GM19468 (cell line): ENCODE data around the gene ALDH3B2.
"Not testable (repeated sequence)": the region's sequence is repeated elsewhere in the genome, so short reads cannot be mapped to it uniquely, and the experiment has no call there.

Experiments used
- ATAC-seq: cut with Tn5 transposase; IDR thresholded peaks from one replicate; pipeline ENCODE4 v1.9.1; 2021; ENCODE audit warnings: mild to moderate bottlenecking, moderate library complexity, moderate number of reproducible peaks; ENCODE audit not compliant: unreplicated experiment; ENCODE audit errors: extremely low read depth

Gene ALDH3B2

DNA sequence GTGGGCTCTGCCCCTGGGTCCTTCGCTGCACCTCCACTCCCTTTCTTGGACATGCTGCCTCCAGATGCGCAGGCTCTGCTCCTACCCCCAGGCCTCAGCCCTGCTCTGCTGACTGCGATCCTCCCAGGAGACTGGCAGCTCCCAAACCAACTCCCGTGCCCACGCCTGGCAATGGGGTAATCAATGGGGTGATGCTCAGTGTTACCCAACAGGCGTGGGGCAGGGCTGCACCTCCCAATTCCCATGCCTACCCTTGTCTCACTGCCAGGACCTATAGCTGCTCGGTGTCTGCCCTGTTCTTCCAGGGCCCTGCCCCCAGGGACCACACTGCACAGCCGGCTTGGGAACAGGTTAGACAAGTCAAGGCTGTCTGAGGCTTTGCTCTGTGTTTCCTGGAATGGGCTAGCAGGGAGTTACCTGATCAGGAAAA lies at the start of gene ALDH3B2:
TSS of gene ALDH3B2 (minus strand) at position 182 of the 430 bp plus-strand sequence. CDS start 7,688 bp downstream, outside the sequence.
- ATAC-seq = no peak

- not testable (repeated sequence) for ATAC-seq
These were observed 48.6 kb upstream of the ALDH3B2 start for GRCh38 chr11:67723036-67723435.

DNA sequence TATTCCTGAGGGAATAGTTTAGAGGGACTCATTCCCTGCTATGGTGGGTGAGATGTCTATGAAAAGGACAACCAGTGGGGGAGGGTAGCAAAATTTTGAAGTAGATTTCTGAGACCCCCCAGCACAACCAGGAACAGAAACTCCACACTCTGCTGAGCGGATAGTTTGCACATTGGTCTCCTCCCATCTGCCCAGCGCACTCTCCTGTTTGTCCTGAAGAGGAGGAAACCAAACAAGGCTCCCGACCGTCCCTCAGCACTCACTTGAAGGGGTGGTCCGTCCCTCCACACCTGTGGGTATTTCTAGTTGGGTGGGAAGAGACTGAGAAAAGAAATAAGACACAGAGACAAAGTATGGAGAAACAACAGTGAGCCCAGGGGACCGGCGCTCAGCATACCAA lies 41.8 kb upstream of the ALDH3B2 start:
- ATAC-seq = not testable (repeated sequence)

DNA sequence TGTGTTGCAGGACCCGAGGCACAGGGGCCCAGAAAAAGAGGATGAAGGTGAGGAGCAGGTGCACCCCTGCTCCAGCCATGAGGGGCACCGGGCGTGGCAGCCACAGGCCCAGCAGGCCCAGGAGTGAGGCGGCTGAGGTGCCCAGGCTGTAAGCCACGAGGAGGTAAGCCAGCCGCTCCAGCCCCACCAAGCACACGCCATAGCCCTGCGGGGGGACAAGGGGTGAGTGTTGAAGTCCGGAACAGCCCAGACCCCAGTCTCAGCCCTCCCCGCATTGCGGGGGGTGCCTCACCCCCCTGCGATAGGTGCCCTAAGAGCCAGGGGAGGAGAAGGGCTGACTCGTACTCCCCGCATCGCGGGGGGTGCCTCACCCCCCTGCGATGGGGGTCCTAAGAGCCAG lies 41.4 kb upstream of the ALDH3B2 start:
- ATAC-seq = not testable (repeated sequence)

GRCh38 chr11:67713892-67714509 lies 39.6 kb upstream of the ALDH3B2 start:
- ATAC-seq = not testable (repeated sequence)

DNA sequence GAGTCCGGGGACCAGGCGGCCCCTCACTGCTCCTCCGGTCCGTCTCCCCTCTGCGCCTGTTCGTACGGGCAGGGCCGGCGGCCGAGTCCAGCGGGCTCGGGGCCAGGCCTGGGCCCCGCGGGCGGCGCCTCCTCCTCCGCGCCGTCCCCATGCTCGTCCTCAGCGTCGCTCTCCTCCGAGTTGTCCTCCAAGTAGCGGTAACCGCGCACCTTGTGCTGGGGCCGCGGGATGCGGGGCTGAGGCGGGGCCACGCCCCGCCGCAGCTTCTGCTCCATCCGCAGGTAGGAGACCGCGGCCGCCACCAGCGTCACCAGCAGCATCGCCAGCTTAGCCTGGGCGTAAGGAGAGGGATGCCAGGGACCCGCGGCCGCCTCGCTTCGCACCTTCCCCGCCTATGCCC lies 37.3 kb upstream of the ALDH3B2 start:
- not testable (repeated sequence) for ATAC-seq

GRCh38 chr11:67711212-67711611 lies 36.8 kb upstream of the ALDH3B2 start:
- ATAC-seq = not testable (repeated sequence)

DNA sequence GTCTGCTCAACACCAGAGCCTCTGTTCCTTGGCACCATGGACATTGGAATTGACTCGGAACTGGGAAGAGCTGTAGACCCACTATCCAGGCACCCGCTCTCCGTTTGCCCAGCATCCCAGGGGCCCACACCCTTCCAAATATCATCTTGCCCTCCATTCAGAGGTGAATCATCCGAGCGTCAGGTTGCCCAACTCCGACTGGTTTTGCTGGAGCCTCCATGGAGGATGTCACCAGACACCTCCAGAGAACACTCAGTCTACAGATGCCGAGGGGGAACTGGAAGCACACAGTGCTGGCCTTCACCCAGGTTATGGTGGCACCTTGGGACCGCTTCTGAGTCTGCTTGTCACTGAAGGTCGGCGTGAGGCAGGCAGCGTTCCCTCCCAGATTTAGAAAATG lies 35.4 kb upstream of the ALDH3B2 start:
- not testable (repeated sequence) for ATAC-seq

GRCh38 chr11:67705264-67705663 lies 30.8 kb upstream of the ALDH3B2 start:
- no peak for ATAC-seq

DNA sequence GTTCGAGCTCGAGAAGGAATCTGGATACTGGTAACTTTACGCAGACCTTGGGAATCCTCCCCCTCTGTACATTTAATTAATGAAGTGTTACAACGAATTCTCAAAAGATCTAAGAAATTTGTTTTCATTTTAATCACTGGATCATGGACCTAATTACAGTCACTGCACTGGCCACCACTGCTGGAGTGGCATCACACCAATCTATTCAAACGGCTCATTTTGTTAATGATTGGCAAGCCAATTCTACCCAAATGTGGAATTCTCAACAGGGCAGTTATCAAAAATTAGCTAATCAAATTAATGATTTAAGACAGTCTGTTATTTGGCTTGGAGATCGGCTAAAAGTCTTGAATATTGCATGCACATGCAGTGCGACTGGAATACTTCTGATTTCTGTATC lies 30.1 kb upstream of the ALDH3B2 start:
- ATAC-seq = no peak

DNA sequence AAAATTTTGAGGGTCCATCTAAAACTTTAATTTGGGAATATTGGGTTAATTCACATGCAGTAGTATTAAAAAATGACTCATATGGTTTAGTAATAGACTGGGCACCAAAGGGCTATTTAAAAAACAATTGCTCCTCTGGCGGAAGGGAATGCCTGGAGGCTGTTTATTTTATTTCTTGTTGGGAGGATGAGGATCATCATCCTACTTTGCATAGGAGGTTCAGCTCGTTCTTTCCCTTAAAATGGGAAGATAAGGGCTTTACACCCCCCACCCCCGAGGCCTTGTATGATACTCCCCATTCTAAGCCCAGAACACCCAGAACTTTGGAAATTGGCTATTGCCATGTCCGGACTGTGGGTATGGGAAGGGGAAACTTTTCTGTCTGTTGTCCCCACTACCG lies 29.3 kb upstream of the ALDH3B2 start:
- not testable (repeated sequence) for ATAC-seq

DNA sequence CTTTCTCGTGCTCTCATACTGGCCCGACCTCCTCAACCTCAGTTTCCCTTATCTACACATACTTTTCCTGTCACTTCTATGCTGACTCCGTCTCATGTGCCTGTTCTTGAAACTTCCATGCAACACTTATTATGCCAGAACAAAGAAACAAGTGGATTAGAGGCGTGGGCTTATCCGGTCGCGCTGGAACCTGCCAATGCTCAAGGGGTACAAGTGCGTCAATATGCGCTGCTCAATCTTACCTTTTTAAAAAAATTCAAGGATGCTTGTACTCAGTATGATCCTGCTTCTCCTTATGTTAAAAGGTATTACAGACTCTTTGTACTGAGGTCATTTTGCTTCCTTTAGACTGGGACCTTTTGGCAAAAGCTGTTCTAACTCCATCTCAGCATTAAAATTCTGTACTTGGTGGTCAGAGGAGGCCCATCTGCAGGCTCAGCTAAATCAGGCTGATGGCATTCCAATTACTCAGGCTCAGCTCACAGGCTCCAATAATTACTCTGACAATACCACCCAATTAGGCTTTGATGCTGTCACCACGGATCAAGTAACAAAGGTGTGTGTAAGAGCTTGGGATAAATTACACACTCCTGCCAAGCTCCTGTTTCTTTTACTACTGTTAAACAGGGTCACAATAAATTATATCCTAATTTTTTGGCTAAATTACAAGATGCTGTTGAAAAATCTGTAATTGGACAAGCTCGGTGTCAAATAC lies 26.3 kb upstream of the ALDH3B2 start:
- ATAC-seq = no peak

- no peak for ATAC-seq
These were observed 25.7 kb upstream of the ALDH3B2 start for GRCh38 chr11:67700141-67700540.

GRCh38 chr11:67699521-67699920 lies 25.1 kb upstream of the ALDH3B2 start:
- ATAC-seq = no peak

GRCh38 chr11:67698247-67698646 lies 23.8 kb upstream of the ALDH3B2 start:
- no peak for ATAC-seq

- no peak for ATAC-seq
These were observed 23.4 kb upstream of the ALDH3B2 start for GRCh38 chr11:67697846-67698245.

DNA sequence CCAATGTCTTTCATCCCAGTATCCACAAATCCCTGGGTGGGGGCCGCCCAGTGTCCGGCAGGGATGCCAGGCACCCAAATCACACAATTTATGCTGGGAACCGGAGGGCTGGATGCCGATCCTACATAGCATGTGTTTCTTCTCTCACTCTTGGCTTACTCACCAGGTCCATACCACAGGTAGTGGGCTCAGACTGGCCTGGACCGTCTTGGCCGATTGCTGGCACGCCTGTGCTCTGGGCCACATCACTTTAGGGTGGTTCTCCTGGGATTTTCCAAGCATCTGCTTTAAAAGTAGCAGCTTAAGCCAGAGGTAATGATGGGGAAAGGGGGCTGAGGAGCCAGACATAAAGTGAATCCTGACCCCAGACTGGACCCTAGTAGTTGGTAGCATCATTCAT lies 22.6 kb upstream of the ALDH3B2 start:
- ATAC-seq = no peak

GRCh38 chr11:67695606-67696005 lies 21.2 kb upstream of the ALDH3B2 start:
- no peak for ATAC-seq

DNA sequence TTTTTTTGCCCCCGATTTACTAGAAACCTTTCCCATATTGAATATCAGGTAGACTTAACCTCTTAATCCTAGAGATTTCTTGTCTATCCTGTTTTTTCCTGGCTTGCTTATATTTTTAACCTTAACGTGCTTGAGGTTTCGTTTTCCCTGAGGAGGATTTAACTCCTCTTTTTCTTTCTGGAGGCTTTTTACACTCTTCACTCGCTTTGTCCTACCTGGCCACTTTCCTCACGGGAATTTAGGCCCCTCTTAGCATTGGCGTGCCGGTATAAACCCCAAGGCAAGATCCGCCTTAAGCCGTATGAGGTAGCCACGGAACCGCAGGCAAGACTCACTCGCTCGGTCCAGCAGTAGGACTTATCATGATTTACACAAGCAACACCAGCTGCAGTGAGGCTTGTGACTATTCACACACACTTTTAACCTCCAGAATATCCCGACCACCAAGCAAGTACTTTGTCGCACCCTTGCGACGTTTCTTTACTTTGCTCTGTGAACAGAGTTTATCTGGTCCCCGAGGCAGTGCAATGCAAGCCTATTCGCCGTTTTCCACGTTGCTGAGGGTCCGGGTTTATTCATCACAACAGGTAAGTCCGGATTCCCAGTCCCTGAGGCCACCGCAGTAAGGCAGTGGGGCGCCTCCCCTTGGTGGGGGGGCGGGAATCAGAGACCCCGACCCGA lies 20.6 kb upstream of the ALDH3B2 start:
- no peak for ATAC-seq

DNA sequence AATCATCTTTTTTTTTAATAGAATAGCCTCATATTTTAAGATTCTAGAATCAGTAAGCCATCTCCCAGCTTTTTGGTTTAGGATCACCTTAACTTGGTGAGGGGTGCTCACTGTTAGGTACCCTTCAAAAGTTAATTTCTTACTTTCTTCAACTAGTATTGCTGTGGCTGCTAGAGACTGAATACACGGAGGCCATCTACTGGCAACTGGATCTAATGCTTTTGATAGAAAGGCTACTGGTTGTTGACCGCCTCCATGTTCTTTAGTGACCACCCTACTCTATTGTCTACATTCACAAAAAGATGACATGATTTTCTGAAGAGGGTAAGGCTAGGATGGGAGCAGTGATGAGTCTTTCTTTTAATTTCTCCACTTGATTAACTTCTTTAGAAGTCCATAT lies 16.7 kb upstream of the ALDH3B2 start:
- ATAC-seq = no peak

DNA sequence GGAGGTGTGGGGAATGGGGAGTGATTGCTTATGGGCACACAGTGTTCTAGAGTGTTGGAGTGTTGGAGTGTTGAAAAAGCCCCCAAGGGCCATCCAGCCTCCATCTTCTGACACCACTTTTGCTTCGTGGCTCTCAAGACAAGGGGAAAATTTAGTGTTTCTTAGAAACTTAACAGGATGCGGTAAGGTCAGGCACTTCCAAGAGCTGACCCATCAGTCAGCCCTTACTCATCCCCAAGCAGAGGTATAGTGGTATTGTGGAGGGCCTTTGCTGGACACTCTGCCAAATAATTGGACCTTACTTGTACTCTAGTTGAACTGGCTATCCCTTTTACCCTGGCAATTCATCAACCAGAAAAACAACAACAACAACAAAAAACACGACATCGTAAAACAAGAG lies 14.8 kb upstream of the ALDH3B2 start:
- no peak for ATAC-seq
